ENCODE data around the gene AZIN2. TPM values are rescaled to one million over a fixed set of nuclear protein-coding genes. Genes with fewer than 3 reads are reported as not detected.

Gene AZIN2
- total RNA-seq, 1 donor from 2014 or later: 15.1 TPM

- Mint-ChIP-seq H3K4me3 (no peak overlapping the region), H3K9me3 (no peaks in the 10 kb centered on the region), H3K27ac (no peak overlapping the region), H3K27me3 (ENCODE audit: low read depth) (no peaks in the 10 kb centered on the region), H3K4me1 (peaks cover 28% of the 10 kb centered on the region), H3K36me3 (peaks cover 16% of the 10 kb centered on the region)
- no peak for DNase-seq (ENCODE audit: low spot score in 2 of 2, unreplicated experiment in 2 of 2)
- peak; percentile 25 for TF ChIP-seq CTCF (IDR thresholded peaks at IDR 0.05; ENCODE audit: unreplicated experiment)
Measured at GRCh38 chr1:33147997-33148314, 67.0 kb downstream of the AZIN2 start.

GRCh38 chr1:33148615-33149014 is 67.7 kb downstream of the AZIN2 start:
- Mint-ChIP-seq H3K27ac (peak overlapping the region; percentile 50), H3K9me3 (no peaks in the 10 kb centered on the region), H3K36me3 (peaks cover 17% of the 10 kb centered on the region), H3K4me3 (no peak overlapping the region), H3K4me1 (peaks cover 23% of the 10 kb centered on the region), H3K27me3 (ENCODE audit: low read depth) (no peaks in the 10 kb centered on the region)
- TF ChIP-seq CTCF (IDR thresholded peaks at IDR 0.05; ENCODE audit: unreplicated experiment): no peak
- no peak for DNase-seq (ENCODE audit: low spot score in 2 of 2, unreplicated experiment in 2 of 2)

DNA sequence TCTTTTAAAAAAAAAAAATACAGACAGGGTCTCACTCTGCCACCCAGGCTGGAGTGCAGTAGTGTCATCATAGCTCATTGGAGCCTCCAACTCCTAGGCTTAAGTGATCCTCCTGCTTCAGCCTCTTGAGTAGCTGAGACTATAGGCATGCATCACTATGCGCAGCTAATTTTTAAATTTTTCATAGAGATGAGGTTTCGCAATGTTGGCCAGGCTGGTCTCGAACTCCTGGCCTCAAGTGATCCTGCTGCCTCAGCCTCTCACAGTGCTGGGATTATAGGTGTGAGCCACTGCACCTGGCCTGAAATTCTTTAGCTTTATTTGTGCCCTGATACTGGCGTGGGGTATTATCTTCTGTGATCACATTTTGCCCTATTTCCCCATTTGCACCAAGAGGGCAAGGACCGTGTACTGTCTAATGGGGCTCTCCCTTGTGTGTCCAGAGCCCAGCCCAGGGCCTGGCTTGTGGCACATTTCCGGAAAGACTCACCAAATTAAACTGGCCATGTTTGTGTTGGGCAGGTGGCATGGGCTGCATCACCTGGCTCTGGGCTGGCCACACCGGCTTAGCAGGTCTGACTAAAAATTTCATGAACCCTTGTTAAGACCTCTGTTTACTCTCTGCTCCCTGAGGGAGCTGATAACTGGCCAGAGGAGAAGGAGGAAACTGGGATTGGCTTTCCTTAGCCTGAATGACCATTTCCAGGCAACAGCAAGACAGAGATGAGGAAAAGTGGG is 68.7 kb downstream of the AZIN2 start:
- Mint-ChIP-seq H3K27me3 (ENCODE audit: low read depth) (no peaks in the 10 kb centered on the region), H3K36me3 (peaks cover 21% of the 10 kb centered on the region), H3K9me3 (no peaks in the 10 kb centered on the region), H3K4me1 (peaks cover 20% of the 10 kb centered on the region), H3K4me3 (no peak overlapping the region), H3K27ac (no peak overlapping the region)
- no peak for DNase-seq (ENCODE audit: low spot score in 2 of 2, unreplicated experiment in 2 of 2)
- no peak for TF ChIP-seq CTCF (IDR thresholded peaks at IDR 0.05; ENCODE audit: unreplicated experiment)

- no peak for TF ChIP-seq CTCF (IDR thresholded peaks at IDR 0.05; ENCODE audit: unreplicated experiment)
- no peaks in the 10 kb centered on the region for H3K9me3 Mint-ChIP-seq
- no peak for DNase-seq (ENCODE audit: low spot score in 2 of 2, unreplicated experiment in 2 of 2)
- H3K36me3 Mint-ChIP-seq: peaks cover 23% of the 10 kb centered on the region
- H3K4me1 Mint-ChIP-seq: peaks cover 24% of the 10 kb centered on the region
- no peaks in the 10 kb centered on the region for H3K27me3 Mint-ChIP-seq (ENCODE audit: low read depth)
- H3K4me3 Mint-ChIP-seq: no peak overlapping the region
- H3K27ac Mint-ChIP-seq: peak overlapping the region; percentile 5
Measured at GRCh38 chr1:33150522-33150921, 69.6 kb downstream of the AZIN2 start.

GRCh38 chr1:33151116-33151515 is 70.2 kb downstream of the AZIN2 start:
- peaks cover 30% of the 10 kb centered on the region for H3K4me1 Mint-ChIP-seq
- no peaks in the 10 kb centered on the region for H3K27me3 Mint-ChIP-seq (ENCODE audit: low read depth)
- H3K36me3 Mint-ChIP-seq: peaks cover 23% of the 10 kb centered on the region
- H3K9me3 Mint-ChIP-seq: no peaks in the 10 kb centered on the region
- TF ChIP-seq CTCF (IDR thresholded peaks at IDR 0.05; ENCODE audit: unreplicated experiment): no peak
- peak overlapping the region; percentile 5 for H3K27ac Mint-ChIP-seq
- DNase-seq (ENCODE audit: low spot score in 2 of 2, unreplicated experiment in 2 of 2): no peak
- H3K4me3 Mint-ChIP-seq: no peak overlapping the region
